Measurements from ENCODE around the gene MBTPS2. TPM values are rescaled to one million over a fixed set of nuclear protein-coding genes. Genes with fewer than 3 reads are reported as not detected.
A peak's percentile ranks its signal among the peaks of the same experiment; 100 is the strongest.

Gene MBTPS2
- 10 to 100 TPM; 13.5 to 14.6 TPM for total RNA-seq
- polyA plus RNA-seq = 1 to 10 TPM; 3.4 to 6.8 TPM
- long read RNA-seq, donor 1, full-length matches to known transcripts = 8 of 17 reads
- long read RNA-seq, donor 1, partial matches to known transcripts = 6 of 17 reads
- long read RNA-seq, donor 1, other reads (novel, unspliced or antisense) = 3 of 17 reads
- long read RNA-seq, donor 2, full-length matches to known transcripts = 6 of 9 reads
- long read RNA-seq, donor 2, partial matches to known transcripts = 0 of 9 reads
- long read RNA-seq, donor 2, other reads (novel, unspliced or antisense) = 3 of 9 reads

- Histone ChIP-seq H3K9me3 (ENCODE audit: control insufficient read depth, low read length) (no peaks in the 10 kb centered on the region), H3K4me1 (ENCODE audit: control insufficient read depth in 1 of 2, insufficient read depth in 2 of 2, low read length in 2 of 2) (no peaks in the 10 kb centered on the region), H3K27me3 (ENCODE audit: control insufficient read depth in 1 of 2, insufficient read depth in 2 of 2, low read length in 1 of 2) (no peaks in the 10 kb centered on the region), H3K27ac (ENCODE audit: low read depth in 1 of 2, low read length in 2 of 2) (peak within 1 kb of the TSS in 1 of 2 donors; percentile 56), H3K4me3 (ENCODE audit: low read length in 2 of 2) (peak within 1 kb of the TSS; percentile 38 to 54), H3K36me3 (ENCODE audit: control insufficient read depth in 1 of 2, insufficient read depth in 2 of 2, low read length in 1 of 2) (no peaks in the 10 kb centered on the region)
- intact Hi-C loops (cut with DNase I) = loop anchor here (5.0 kb wide), 3 partner anchors 88 to 138 kb away; no protein-coding TSS in a partner anchor
- peak; percentile 90 to 93 for DNase-seq
- WGBS, 2 donors = 1 to 34% methylated on average over 53 to 61 of the region's 61 CpGs
- peak; percentile 95 for ATAC-seq (ENCODE audit: low FRiP score)
Observed at GRCh38 chrX:21839334-21840192, at the start of gene MBTPS2. TSS of gene MBTPS2 (plus strand) at chrX:21839617. CDS start at chrX:21839735, 118 bp downstream.

- peak overlapping the region in 1 of 2 donors; percentile 25 for H3K27ac ChIP-seq (ENCODE audit: low read depth in 1 of 2, low read length in 2 of 2)
- ATAC-seq (ENCODE audit: low FRiP score) (peak; percentile 33), DNase-seq (no peak)
- H3K27me3 ChIP-seq (ENCODE audit: control insufficient read depth in 1 of 2, insufficient read depth in 2 of 2, low read length in 1 of 2) = no peaks in the 10 kb centered on the region
- 21 to 57% methylated on average over 6 of the region's 6 CpGs for WGBS, 2 donors
- H3K36me3 ChIP-seq (ENCODE audit: control insufficient read depth in 1 of 2, insufficient read depth in 2 of 2, low read length in 1 of 2) = no peaks in the 10 kb centered on the region
- no peak overlapping the region for H3K4me3 ChIP-seq (ENCODE audit: low read length in 2 of 2)
- H3K4me1 ChIP-seq (ENCODE audit: control insufficient read depth in 1 of 2, insufficient read depth in 2 of 2, low read length in 2 of 2) = no peaks in the 10 kb centered on the region
- no peaks in the 10 kb centered on the region for H3K9me3 ChIP-seq (ENCODE audit: control insufficient read depth, low read length)
- intact Hi-C loops (cut with DNase I) = no loop called here
Observed at GRCh38 chrX:21798677-21799219, 40.7 kb upstream of the MBTPS2 start.

DNA sequence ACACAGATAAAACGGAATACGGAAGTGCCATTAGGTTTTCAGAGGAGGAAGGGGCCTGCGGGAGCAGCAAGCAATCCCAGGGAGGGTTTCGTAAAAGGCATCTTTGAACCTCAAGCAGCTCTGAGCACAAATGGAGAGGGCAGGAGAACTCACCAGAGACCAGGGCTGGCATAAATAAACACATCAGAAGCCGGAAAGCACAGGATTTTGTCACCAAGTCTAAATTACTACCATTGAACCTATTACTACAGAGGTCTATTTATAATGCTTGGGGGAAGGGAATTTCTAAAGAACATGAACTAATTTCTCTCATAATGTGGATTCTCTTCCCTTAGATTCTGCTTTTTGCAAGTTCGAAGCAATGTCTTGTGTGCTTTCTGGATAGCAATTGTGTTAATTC, 39.6 kb upstream of the MBTPS2 start:
- Histone ChIP-seq H3K36me3 (ENCODE audit: control insufficient read depth in 1 of 2, insufficient read depth in 2 of 2, low read length in 1 of 2) (no peaks in the 10 kb centered on the region), H3K9me3 (ENCODE audit: control insufficient read depth, low read length) (no peaks in the 10 kb centered on the region), H3K4me3 (ENCODE audit: low read length in 2 of 2) (no peak overlapping the region), H3K27me3 (ENCODE audit: control insufficient read depth in 1 of 2, insufficient read depth in 2 of 2, low read length in 1 of 2) (no peaks in the 10 kb centered on the region), H3K4me1 (ENCODE audit: control insufficient read depth in 1 of 2, insufficient read depth in 2 of 2, low read length in 2 of 2) (no peaks in the 10 kb centered on the region), H3K27ac (ENCODE audit: low read depth in 1 of 2, low read length in 2 of 2) (peak overlapping the region in 1 of 2 donors; percentile 28)
- DNase-seq (no peak), ATAC-seq (ENCODE audit: low FRiP score) (no peak)
- intact Hi-C loops (cut with DNase I) = no loop called here
- WGBS, 2 donors = 57 to 58% methylated on average over 6 of the region's 6 CpGs

- ATAC-seq (ENCODE audit: low FRiP score) (no peak), DNase-seq (no peak)
- Histone ChIP-seq H3K9me3 (ENCODE audit: control insufficient read depth, low read length) (no peaks in the 10 kb centered on the region), H3K4me3 (ENCODE audit: low read length in 2 of 2) (no peak overlapping the region), H3K27ac (ENCODE audit: low read depth in 1 of 2, low read length in 2 of 2) (peak overlapping the region in 1 of 2 donors; percentile 35), H3K27me3 (ENCODE audit: control insufficient read depth in 1 of 2, insufficient read depth in 2 of 2, low read length in 1 of 2) (no peaks in the 10 kb centered on the region), H3K4me1 (ENCODE audit: control insufficient read depth in 1 of 2, insufficient read depth in 2 of 2, low read length in 2 of 2) (no peaks in the 10 kb centered on the region), H3K36me3 (ENCODE audit: control insufficient read depth in 1 of 2, insufficient read depth in 2 of 2, low read length in 1 of 2) (no peaks in the 10 kb centered on the region)
- WGBS, 2 donors = 0% methylated on average over 1 of the region's 1 CpG
- intact Hi-C loops (cut with DNase I) = no loop called here
Observed at GRCh38 chrX:21800344-21800770, 39.1 kb upstream of the MBTPS2 start.

- DNase-seq = no peak
- 41 to 47% methylated on average over 7 of the region's 7 CpGs for WGBS, 2 donors
- Histone ChIP-seq H3K36me3 (ENCODE audit: control insufficient read depth in 1 of 2, insufficient read depth in 2 of 2, low read length in 1 of 2) (no peaks in the 10 kb centered on the region), H3K4me1 (ENCODE audit: control insufficient read depth in 1 of 2, insufficient read depth in 2 of 2, low read length in 2 of 2) (no peaks in the 10 kb centered on the region), H3K27me3 (ENCODE audit: control insufficient read depth in 1 of 2, insufficient read depth in 2 of 2, low read length in 1 of 2) (no peaks in the 10 kb centered on the region), H3K27ac (ENCODE audit: low read depth in 1 of 2, low read length in 2 of 2) (no peak overlapping the region), H3K9me3 (ENCODE audit: control insufficient read depth, low read length) (no peaks in the 10 kb centered on the region), H3K4me3 (ENCODE audit: low read length in 2 of 2) (no peak overlapping the region)
- intact Hi-C loops (cut with DNase I) = no loop called here
- ATAC-seq (ENCODE audit: low FRiP score) = no peak
Observed at GRCh38 chrX:21802054-21802670, 37.3 kb upstream of the MBTPS2 start.

GRCh38 chrX:21802839-21803238, 36.6 kb upstream of the MBTPS2 start:
- intact Hi-C loops (cut with DNase I) = no loop called here
- no peak for DNase-seq
- H3K27me3 ChIP-seq (ENCODE audit: control insufficient read depth in 1 of 2, insufficient read depth in 2 of 2, low read length in 1 of 2) = no peaks in the 10 kb centered on the region
- no peaks in the 10 kb centered on the region for H3K9me3 ChIP-seq (ENCODE audit: control insufficient read depth, low read length)
- no peak overlapping the region for H3K27ac ChIP-seq (ENCODE audit: low read depth in 1 of 2, low read length in 2 of 2)
- no peaks in the 10 kb centered on the region for H3K4me1 ChIP-seq (ENCODE audit: control insufficient read depth in 1 of 2, insufficient read depth in 2 of 2, low read length in 2 of 2)
- no peaks in the 10 kb centered on the region for H3K36me3 ChIP-seq (ENCODE audit: control insufficient read depth in 1 of 2, insufficient read depth in 2 of 2, low read length in 1 of 2)
- no peak overlapping the region for H3K4me3 ChIP-seq (ENCODE audit: low read length in 2 of 2)
- no peak for ATAC-seq (ENCODE audit: low FRiP score)

- H3K4me3 ChIP-seq (ENCODE audit: low read length in 2 of 2) = no peak overlapping the region
- no peaks in the 10 kb centered on the region for H3K27me3 ChIP-seq (ENCODE audit: control insufficient read depth in 1 of 2, insufficient read depth in 2 of 2, low read length in 1 of 2)
- no peaks in the 10 kb centered on the region for H3K9me3 ChIP-seq (ENCODE audit: control insufficient read depth, low read length)
- H3K4me1 ChIP-seq (ENCODE audit: control insufficient read depth in 1 of 2, insufficient read depth in 2 of 2, low read length in 2 of 2) = no peaks in the 10 kb centered on the region
- no peak for DNase-seq
- intact Hi-C loops (cut with DNase I) = no loop called here
- no peaks in the 10 kb centered on the region for H3K36me3 ChIP-seq (ENCODE audit: control insufficient read depth in 1 of 2, insufficient read depth in 2 of 2, low read length in 1 of 2)
- no peak overlapping the region for H3K27ac ChIP-seq (ENCODE audit: low read depth in 1 of 2, low read length in 2 of 2)
- ATAC-seq (ENCODE audit: low FRiP score) = no peak
Observed at GRCh38 chrX:21806691-21807090, 32.7 kb upstream of the MBTPS2 start.

- Histone ChIP-seq H3K4me1 (ENCODE audit: control insufficient read depth in 1 of 2, insufficient read depth in 2 of 2, low read length in 2 of 2) (no peaks in the 10 kb centered on the region), H3K27me3 (ENCODE audit: control insufficient read depth in 1 of 2, insufficient read depth in 2 of 2, low read length in 1 of 2) (no peaks in the 10 kb centered on the region), H3K27ac (ENCODE audit: low read depth in 1 of 2, low read length in 2 of 2) (no peak overlapping the region), H3K36me3 (ENCODE audit: control insufficient read depth in 1 of 2, insufficient read depth in 2 of 2, low read length in 1 of 2) (no peaks in the 10 kb centered on the region), H3K4me3 (ENCODE audit: low read length in 2 of 2) (no peak overlapping the region), H3K9me3 (ENCODE audit: control insufficient read depth, low read length) (no peaks in the 10 kb centered on the region)
- no peak for DNase-seq
- 81 to 91% methylated on average over 1 of the region's 1 CpG for WGBS, 2 donors
- intact Hi-C loops (cut with DNase I) = no loop called here
- ATAC-seq (ENCODE audit: low FRiP score) = no peak
Observed at GRCh38 chrX:21811832-21812231, 27.6 kb upstream of the MBTPS2 start.

Data from aorta (tissue), 5 donors.